GM23248 (cell line): ENCODE measurements around the gene SLC35A1.

Experiments
- EZH2 ChIP-seq: fragments of 200-600 bp; sonication (generic); IDR thresholded peaks from 2 replicates; pipeline ENCODE4 v1.6.1; 2018; ENCODE audit warnings: antibody characterized with exemption, mild to moderate bottlenecking; ENCODE audit not compliant: insufficient read depth, poor library complexity, severe bottlenecking
- EZH2phosphoT487 ChIP-seq: fragments of 200-600 bp; sonication (generic); IDR thresholded peaks from 2 replicates; pipeline ENCODE4 v1.6.1; 2018; ENCODE audit warnings: antibody characterized with exemption, moderate library complexity, mild to moderate bottlenecking, low read depth; ENCODE audit not compliant: insufficient read depth

DNA sequence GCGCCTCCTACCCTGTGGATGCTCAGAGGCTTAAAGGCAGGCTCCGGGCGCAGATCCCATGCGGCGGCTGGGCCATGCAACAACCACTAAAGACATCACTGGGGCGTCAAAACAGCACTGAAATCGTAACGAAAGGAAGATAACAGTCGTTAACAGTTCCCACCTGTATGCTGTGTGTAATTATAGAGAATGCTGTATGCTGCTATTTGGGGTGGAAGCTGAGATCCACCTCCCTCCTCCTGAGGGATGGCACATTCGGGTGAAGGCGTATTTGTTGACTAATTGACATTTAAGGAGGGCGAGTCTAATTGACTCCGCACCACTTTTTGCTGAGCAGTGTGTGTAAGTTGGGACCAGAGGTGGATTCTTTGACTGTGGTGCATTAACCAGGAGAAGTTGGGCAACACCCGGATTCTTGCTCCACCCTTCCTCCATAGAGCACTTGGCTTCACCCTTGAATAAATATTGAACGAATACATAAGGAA is 687 bp downstream of the SLC35A1 start:
- TF ChIP-seq EZH2, result no peak
- no peak for TF ChIP-seq EZH2phosphoT487
